K562 treated with DMSO at 1 percent for 12 hours (cell line): ENCODE results near the gene BMP15. TPM values are rescaled to one million over a fixed set of nuclear protein-coding genes. Genes with fewer than 3 reads are reported as not detected.

Experiments
- total RNA-seq: library from RNA; unstranded; fragments of 300-600 nt; gene quantifications from 2 replicates; pipeline ENCODE4 v1.2.3, GENCODE V29; 2022; ENCODE audit not compliant: insufficient read depth

The BMP15 gene
- total RNA-seq: not detected in 2 replicates

DNA sequence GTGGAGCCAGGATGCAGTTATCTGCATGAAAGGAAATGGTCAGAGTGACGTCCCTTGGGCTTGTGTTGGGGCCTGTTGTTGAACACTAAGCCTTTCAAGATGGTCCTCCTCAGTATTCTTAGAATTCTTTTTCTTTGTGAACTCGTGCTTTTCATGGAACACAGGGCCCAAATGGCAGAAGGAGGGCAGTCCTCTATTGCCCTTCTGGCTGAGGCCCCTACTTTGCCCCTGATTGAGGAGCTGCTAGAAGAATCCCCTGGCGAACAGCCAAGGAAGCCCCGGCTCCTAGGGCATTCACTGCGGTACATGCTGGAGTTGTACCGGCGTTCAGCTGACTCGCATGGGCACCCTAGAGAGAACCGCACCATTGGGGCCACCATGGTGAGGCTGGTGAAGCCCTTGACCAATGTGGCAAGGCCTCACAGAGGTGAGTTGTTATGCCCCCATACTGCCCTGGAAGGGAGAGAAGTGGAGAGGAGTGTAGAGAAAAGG is at the start of gene BMP15:
BMP15 (plus strand) TSS at position 51 of the 492 bp plus-strand sequence; CDS start at position 100, 49 bp downstream.

Other genes with a start within 250 kb of the BMP15 start
- gene SHROOM4, start 96.5 kb upstream of the BMP15 start, total RNA-seq: not detected in 2 replicates